DMS 273 treated with DMSO at 0.1 percent for 48 hours (cell line): ENCODE results near the gene RNF26.
A peak's percentile ranks its signal among the peaks of the same experiment; 100 is the strongest.
"Not testable (repeated sequence)": the region's sequence is repeated elsewhere in the genome, so short reads cannot be mapped to it uniquely, and the experiment has no call there.

Source experiments
- DNase-seq: peaks from one replicate; lab custom pipeline; 2025; lab: John Stamatoyannopoulos, UW

Gene RNF26

DNA sequence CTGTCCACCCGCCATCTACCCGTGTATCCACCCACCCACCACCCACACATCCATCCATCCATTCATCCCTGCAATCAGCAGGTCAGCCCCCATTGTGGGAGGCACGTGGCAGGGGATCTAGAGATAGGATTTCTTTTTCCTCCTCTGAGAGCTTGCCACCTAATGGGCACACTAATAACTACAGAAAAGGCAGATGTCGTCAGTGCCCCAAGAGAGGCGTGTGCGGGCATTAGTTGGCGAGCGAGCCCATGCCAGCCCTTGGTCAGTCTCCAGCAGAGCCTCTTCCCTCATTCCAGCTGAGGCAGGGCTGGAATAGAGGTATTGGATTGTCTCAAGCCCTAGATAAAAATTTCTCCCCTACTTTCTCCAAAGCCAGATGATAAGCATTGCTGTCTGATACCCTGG is 37.5 kb downstream of the RNF26 start:
- DNase-seq = peak; percentile 64

- no peak for DNase-seq
These were observed 38.1 kb downstream of the RNF26 start for GRCh38 chr11:119372260-119373058.

- DNase-seq = no peak
These were observed 39.0 kb downstream of the RNF26 start for GRCh38 chr11:119373059-119373920.

GRCh38 chr11:119373921-119374631 is 39.7 kb downstream of the RNF26 start:
- peak; percentile 53 for DNase-seq

- DNase-seq = no peak
These were observed 40.5 kb downstream of the RNF26 start for GRCh38 chr11:119374632-119375336.

DNA sequence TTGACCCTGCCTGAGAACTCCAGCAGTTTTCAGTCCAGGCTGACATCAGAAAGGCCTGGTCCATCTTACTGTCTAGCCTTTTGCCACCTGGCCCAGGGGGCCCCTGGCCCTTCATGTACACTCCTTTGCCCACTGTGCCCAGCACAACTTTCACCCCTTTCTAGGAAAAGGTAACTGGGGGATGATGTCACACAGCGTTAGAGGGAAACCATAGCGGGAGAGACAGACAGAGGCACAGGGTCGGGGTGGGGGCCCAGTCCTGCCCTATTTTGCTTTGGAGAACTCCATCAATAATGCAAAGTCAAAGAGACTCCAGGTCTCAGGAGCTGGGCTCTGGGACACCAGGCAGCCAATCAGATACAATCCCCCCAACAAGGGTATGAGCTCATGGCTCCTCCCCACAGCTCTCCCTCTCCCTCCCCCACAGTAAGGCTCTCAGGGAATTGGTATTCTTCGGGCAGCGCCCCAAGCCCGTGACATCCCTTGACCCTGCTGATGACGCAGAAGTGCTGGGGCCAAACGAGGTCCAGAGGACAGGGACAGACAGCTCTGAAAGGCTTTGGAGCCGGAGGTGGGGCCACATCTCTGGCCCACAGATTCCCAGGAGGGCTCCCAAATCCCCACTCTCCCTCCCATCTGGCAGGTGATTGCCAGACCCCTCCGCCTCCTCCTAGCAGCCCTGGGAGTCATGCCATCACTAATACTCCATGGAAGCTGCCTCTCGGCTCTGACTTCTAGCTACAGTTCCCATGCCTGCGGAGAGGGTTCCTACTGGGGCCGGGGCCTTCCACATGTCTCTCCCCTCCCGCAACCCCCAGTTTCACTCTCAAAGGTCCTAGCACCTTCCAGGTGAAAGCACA is 41.2 kb downstream of the RNF26 start:
- DNase-seq = peak; percentile 46

DNA sequence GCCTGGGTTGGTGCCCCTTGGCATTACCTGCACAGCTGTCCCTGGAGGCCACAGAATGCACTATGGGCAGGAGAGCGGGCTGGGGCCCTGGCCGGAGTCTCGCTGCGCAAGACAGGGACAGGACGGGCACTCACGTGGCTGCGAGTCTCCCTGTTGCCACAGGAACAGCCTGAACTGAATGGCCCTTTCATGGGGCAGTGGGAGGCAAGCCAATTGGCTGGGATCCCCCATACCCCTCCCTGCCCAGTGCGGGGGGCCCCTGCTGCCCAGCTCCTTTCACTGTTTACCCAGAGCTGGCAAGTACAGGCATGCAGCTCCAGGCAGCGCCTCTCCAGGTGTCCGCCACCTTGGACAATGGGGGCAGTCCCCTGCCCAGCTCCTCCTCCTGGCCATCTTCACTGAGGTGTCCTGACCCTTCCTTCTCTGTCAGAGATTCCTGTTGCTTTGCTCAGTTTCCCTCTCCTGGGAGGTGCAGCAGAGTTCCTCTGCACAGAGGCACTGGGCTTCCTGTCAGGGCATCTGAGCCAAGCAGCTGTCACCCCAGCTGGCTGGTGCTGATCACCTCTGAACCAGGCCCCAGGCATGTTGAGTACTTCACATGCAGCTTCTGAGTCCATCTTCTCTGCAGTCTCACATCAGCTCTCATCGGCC is 42.0 kb downstream of the RNF26 start:
- peak; percentile 72 for DNase-seq

DNA sequence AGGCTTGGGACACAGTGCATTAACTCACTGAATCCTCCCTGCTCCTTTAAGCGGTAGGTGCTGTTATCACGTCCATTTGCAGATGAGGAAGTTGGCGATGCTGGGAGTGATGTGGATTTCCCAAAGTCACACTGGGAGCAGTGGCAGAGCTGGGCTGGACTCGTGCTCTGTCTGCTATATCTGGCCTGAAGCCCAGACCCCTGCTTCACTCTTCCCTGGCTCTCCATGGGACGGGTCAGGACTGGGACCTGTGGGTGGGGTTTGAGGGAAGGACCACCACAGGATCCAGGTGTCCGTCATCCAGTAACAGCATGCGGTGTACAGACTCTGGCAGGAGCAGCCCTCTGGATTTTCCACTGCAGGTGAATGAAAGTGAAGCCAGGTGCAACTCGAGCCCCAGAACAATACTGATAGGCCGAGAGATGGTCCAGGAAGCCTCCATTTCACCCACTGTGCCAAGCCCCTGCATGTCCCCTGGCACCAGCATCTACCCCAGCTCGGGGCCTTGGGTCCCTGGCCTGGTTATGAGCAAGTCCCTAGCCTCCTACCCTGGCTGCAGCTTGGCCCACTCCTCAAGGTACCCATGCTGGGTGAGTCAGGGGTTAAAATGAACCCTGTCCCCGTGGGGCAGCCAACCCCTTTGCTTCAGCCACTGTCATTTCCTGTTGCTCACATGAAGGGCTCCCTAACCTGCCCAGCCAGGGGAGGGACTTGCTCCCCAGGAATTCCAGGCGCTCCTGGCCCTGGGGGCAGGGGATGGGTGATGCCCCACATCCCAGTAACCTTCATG is 43.0 kb downstream of the RNF26 start:
- DNase-seq = no peak

DNA sequence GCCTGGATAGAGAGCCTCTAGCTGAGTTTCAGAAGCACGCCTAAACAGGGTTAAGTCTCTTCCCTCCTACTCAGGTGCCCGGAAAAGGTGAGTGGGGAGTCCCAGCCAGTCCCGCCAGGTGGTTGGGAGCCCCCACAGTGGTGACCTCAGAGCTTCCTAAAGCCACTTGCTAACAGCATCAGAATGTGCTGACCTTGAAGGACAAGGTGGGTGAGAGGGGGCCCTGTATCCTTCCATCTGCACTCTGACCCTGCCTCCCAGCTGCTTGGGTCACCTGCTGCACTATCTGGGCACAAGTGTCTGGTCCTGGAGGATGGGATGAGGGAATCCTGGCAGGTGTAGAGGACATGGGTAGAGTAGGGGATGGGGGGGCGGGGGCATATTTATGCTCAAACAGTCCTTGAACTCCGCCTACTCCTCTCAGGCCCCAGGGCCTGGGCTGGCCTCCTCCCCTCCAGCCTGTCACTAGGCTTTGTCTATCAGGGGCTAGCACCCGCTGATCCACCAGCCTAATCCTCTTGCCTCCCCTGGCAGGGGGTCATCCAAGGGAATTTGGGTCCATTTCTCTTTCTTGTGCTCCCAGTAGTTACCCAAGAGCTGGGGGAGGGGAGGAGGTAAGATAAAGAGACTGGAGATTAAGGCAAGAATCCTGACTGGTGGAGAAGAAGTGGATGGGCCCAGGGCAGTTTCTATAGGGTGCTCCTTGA is 43.8 kb downstream of the RNF26 start:
- no peak for DNase-seq

GRCh38 chr11:119378851-119379465 is 44.6 kb downstream of the RNF26 start:
- DNase-seq = no peak

DNA sequence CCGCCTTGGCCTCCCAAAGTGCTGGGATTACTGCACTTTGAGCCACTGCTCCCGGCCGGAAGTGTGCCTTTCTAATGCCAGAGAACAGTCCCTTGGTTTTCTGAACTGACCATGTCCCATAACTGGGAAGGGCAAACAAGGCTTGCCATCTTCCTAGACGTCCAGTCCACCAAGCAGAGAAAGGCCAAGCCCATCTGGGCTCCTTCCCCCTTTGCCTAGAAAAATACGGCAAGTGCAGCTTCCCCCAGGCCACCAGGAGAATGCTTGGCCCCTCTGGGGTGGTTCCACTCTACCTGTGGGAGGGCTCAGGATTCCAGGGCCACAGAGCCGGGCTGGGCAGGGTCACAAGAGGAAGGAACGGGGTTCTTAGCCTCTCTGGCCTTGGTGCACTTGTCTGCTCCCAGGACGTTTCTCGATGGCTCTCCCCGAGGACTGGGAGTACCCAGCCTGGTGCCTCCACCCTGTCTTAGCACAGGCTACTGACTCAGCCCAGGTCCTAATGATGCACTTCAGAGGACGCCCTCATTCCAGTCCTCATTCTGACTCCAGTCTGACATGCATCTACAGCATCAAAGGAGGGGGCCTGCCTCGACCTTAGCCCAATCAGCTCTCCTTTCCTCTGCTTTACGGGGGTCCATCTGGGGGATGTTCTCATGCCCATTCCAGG is 46.0 kb downstream of the RNF26 start:
- no peak for DNase-seq

GRCh38 chr11:119380827-119381180 is 46.5 kb downstream of the RNF26 start:
- no peak for DNase-seq

- peak; percentile 81 for DNase-seq
These were observed 47.1 kb downstream of the RNF26 start, which contains the start of gene USP2 for GRCh38 chr11:119381181-119381988. Gene USP2, minus strand, starts transcription at chr11:119381690. Its CDS starts 8,210 bp downstream, at chr11:119373480.

DNA sequence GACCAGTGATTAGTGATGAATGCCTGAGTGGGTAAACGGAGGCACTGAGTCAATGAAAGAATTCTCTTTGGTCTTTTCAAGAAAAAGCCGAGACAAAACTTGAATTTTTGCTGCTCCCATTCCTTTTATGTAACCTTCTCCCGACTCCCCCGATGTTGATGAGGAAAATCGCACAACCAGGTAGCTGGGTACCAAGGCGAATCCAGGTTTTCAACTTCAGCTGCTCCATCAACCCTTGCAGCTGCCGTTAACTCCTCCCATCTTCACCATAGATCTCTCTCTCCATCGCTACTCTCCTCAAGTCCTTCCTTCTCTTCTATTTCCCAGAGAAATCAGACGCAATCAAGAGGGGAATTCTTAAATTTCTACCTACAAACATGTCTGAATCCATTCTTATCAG is 47.8 kb downstream of the RNF26 start:
- DNase-seq = no peak

DNA sequence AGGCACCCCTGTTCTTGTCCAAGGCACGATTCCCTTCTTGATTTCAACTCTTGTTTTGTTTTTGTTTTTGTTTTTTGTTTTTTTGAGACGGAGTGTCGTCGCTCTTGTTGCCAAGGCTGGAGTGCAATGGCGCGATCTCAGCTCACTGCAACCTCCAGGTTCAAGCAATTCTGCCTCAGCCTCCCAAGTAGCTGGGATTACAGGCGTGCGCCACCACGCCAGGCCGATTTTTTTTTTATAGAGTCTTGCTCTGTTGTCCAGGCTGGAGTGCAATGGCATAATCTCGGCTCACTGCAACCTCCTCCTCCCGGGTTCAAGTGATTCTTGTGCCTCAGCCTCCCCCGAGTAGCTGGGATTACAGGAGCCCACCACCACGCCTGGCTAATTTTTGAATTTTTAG is 48.2 kb downstream of the RNF26 start:
- DNase-seq = not testable (repeated sequence)

DNA sequence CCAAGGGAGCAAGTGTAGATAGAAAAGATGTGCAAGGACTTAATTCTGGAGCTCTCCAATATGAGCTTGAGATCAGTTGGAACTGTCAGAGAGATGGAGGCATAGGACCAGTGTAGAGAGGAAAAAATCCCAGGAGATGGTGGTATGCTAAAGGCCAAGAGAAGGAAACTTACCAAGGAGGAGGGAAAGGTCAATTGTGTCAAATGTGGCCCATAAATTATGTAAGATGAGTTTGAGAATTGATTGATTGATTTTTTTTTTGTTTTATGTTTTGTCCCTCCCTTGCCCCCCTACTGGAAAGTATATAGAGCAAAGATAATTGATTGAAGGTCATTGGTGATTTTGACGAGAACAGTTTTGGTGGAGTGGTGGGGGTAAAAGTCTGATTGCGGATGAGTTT is 50.0 kb downstream of the RNF26 start:
- DNase-seq = no peak
